Hepatocyte (in vitro differentiated cells): ENCODE measurements around the gene SHH. TPM values are rescaled to one million over a fixed set of nuclear protein-coding genes. Genes with fewer than 3 reads are reported as not detected.

Source experiments
- DNase-seq: peaks from one replicate; pipeline ENCODE4 v3.0.0-alpha.2; 2016; ENCODE audit warnings: low spot score
- H2AFZ ChIP-seq: fragments of 200-600 bp; sonication (generic); 2 replicates; pipeline ENCODE4 v1.6.0; 2016; ENCODE audit warnings: antibody characterized with exemption, mild to moderate bottlenecking
- H3K27ac ChIP-seq: fragments of 200-600 bp; sonication (generic); 2 replicates; pipeline ENCODE4 v1.5.1; 2016; ENCODE audit warnings: mild to moderate bottlenecking
- H3K27me3 ChIP-seq: fragments of 200-600 bp; sonication (generic); 2 replicates; pipeline ENCODE4 v1.6.1; 2016
- H3K36me3 ChIP-seq: fragments of 200-600 bp; sonication (generic); replicated peaks from 2 replicates; pipeline ENCODE4 v1.5.1; 2016; ENCODE audit warnings: low read depth; ENCODE audit not compliant: insufficient read depth
- H3K4me1 ChIP-seq: fragments of 200-600 bp; sonication (generic); 2 replicates; pipeline ENCODE4 v1.5.1; 2016; ENCODE audit warnings: mild to moderate bottlenecking, moderate library complexity; ENCODE audit not compliant: insufficient read depth
- H3K4me2 ChIP-seq: fragments of 200-600 bp; sonication (generic); 2 replicates; pipeline ENCODE4 v1.6.0; 2016
- H3K4me3 ChIP-seq: fragments of 200-600 bp; sonication (generic); 2 replicates; pipeline ENCODE4 v1.5.1; 2016; ENCODE audit warnings: mild to moderate bottlenecking
- H3K79me2 ChIP-seq: fragments of 200-600 bp; sonication (generic); 2 replicates; pipeline ENCODE4 v1.6.0; 2017; ENCODE audit warnings: mild to moderate bottlenecking
- H3K9me2 ChIP-seq: fragments of 200-600 bp; sonication (generic); replicated peaks from 2 replicates; pipeline ENCODE4 v1.6.0; 2017; ENCODE audit warnings: mild to moderate bottlenecking; ENCODE audit not compliant: insufficient read depth
- H3K9me3 ChIP-seq: fragments of 200-600 bp; sonication (generic); 2 replicates; pipeline ENCODE4 v1.5.1; 2016; ENCODE audit warnings: low read depth, mild to moderate bottlenecking
- H4K20me1 ChIP-seq: fragments of 200-600 bp; sonication (generic); 2 replicates; pipeline ENCODE4 v1.6.0; 2016; ENCODE audit warnings: mild to moderate bottlenecking; ENCODE audit not compliant: insufficient read depth, poor library complexity, severe bottlenecking
- EZH2 ChIP-seq: fragments of 200-600 bp; sonication (generic); IDR thresholded peaks from 2 replicates; pipeline ENCODE4 v1.6.1; 2016; ENCODE audit warnings: antibody characterized with exemption, mild to moderate bottlenecking, borderline replicate concordance
- EZH2phosphoT487 ChIP-seq: fragments of 200-600 bp; sonication (generic); IDR thresholded peaks from one replicate; pipeline ENCODE4 v1.6.1; 2018; ENCODE audit warnings: antibody characterized with exemption, mild to moderate bottlenecking, low read depth, moderate library complexity; ENCODE audit not compliant: unreplicated experiment, severe bottlenecking
- WGBS: methylation state at CpG from one replicate; pipeline ENCODE4 v1.1.6; 2016; ENCODE audit warnings: low lambda C conversion rate; ENCODE audit errors: missing lambda C conversion rate; 5-methylcytosine and 5-hydroxymethylcytosine counted together
- polyA plus RNA-seq: library from polyadenylated mRNA; unstranded; fragments of >200 nt; fragmentation: Nextera tagmentation; extraction: Ambion mirVana; gene quantifications from 2 replicates; pipeline ENCODE4 v1.2.1, GENCODE V29; 2016
- total RNA-seq: library from RNA; depleted of rRNA; stranded (reverse); fragments of >200 nt; gene quantifications from 2 replicates; pipeline ENCODE4 v1.2.3, GENCODE V29; 2014
- TF ChIP-seq, protein P1 (sequence below): fragments of 200-600 bp; sonication (generic); IDR thresholded peaks from 2 replicates; pipeline ENCODE4 v1.5.1; 2016; ENCODE audit warnings: antibody characterized with exemption, mild to moderate bottlenecking; ENCODE audit not compliant: poor library complexity

The SHH gene
- total and polyA plus RNA-seq, 2 experiments from 2014 or later, result 12.1 to 21.2 TPM

DNA sequence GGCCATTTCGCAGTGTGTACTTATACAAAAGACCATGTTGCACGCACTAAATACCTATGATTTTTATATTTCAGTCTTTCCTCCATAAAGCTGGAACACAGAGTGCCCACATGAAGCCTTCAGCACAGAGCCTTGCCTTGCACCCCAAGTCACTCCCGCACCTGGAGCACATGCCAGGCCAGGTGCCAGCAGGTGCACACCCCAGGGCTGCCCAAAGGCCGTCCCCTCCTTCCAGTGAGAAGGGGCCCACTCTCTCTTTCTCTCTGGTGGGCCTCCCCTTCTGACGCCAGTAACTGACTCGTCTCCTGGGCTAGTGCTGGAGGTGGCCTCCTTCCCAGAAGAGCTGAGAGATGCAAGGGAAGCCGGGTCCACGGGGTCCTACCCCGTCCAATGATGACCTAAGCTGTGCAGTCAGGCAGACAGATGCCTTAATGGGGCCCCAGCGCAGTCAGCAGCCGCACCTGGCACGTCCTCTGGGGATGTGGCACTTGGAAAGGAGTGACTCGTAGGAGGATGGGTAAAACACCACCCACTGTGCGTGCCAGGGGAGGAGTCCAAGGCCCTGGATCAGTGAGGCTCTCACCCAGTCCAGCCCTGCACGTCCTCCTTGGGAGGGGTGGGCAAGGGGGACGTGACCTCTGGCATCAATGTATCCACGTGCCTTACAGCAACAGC is 17.7 kb upstream of the SHH start:
- peaks cover 7% of the 10 kb centered on the region for H3K4me1 ChIP-seq
- DNase-seq, result no peak
- no peaks in the 10 kb centered on the region for H4K20me1 ChIP-seq
- no peak overlapping the region for H3K4me2 ChIP-seq
- H3K79me2 ChIP-seq, result no peaks in the 10 kb centered on the region
- H3K4me3 ChIP-seq, result no peak overlapping the region
- WGBS, result 91% methylated on average over 17 of the region's 17 CpGs
- no peaks in the 10 kb centered on the region for H3K9me3 ChIP-seq
- no peak overlapping the region for H3K27ac ChIP-seq
- H3K9me2 ChIP-seq, result no peaks in the 10 kb centered on the region
- H2AFZ ChIP-seq, result no peak overlapping the region
- H3K36me3 ChIP-seq, result no peaks in the 10 kb centered on the region
- H3K27me3 ChIP-seq, result no peaks in the 10 kb centered on the region
- TF ChIP-seq, protein P1, sequence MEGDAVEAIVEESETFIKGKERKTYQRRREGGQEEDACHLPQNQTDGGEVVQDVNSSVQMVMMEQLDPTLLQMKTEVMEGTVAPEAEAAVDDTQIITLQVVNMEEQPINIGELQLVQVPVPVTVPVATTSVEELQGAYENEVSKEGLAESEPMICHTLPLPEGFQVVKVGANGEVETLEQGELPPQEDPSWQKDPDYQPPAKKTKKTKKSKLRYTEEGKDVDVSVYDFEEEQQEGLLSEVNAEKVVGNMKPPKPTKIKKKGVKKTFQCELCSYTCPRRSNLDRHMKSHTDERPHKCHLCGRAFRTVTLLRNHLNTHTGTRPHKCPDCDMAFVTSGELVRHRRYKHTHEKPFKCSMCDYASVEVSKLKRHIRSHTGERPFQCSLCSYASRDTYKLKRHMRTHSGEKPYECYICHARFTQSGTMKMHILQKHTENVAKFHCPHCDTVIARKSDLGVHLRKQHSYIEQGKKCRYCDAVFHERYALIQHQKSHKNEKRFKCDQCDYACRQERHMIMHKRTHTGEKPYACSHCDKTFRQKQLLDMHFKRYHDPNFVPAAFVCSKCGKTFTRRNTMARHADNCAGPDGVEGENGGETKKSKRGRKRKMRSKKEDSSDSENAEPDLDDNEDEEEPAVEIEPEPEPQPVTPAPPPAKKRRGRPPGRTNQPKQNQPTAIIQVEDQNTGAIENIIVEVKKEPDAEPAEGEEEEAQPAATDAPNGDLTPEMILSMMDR, result no peak
- TF ChIP-seq EZH2 (no peak), EZH2phosphoT487 (no peak)

DNA sequence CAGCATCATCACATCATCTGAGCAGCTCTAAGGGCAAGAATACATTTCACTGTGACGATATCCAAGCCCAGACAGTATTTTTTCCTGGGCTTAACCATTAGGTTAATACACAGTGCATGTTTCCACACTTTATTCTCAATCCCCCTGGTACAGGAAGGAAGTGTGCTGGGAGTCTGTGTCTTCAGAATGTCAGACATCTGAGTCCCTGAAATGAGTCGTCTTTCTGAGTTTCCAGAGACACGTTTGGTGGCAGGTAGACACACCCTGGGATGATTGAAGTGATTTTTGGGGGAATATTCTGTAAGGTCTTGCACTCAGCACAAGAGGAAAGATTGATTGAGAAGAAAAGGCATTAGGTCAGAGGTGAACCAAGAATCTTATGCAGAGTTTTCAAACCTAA is 13.1 kb upstream of the SHH start:
- no peak overlapping the region for H3K4me2 ChIP-seq
- no peaks in the 10 kb centered on the region for H3K4me1 ChIP-seq
- H3K36me3 ChIP-seq, result no peaks in the 10 kb centered on the region
- TF ChIP-seq EZH2phosphoT487, result no peak
- TF ChIP-seq, protein P1, result no peak
- TF ChIP-seq EZH2, result no peak
- no peaks in the 10 kb centered on the region for H3K79me2 ChIP-seq
- no peaks in the 10 kb centered on the region for H3K9me2 ChIP-seq
- no peak overlapping the region for H3K27ac ChIP-seq
- no peak overlapping the region for H2AFZ ChIP-seq
- H4K20me1 ChIP-seq, result no peaks in the 10 kb centered on the region
- DNase-seq, result no peak
- H3K4me3 ChIP-seq, result no peak overlapping the region
- H3K9me3 ChIP-seq, result no peaks in the 10 kb centered on the region
- WGBS, result 76% methylated on average over 3 of the region's 3 CpGs
- no peaks in the 10 kb centered on the region for H3K27me3 ChIP-seq

DNA sequence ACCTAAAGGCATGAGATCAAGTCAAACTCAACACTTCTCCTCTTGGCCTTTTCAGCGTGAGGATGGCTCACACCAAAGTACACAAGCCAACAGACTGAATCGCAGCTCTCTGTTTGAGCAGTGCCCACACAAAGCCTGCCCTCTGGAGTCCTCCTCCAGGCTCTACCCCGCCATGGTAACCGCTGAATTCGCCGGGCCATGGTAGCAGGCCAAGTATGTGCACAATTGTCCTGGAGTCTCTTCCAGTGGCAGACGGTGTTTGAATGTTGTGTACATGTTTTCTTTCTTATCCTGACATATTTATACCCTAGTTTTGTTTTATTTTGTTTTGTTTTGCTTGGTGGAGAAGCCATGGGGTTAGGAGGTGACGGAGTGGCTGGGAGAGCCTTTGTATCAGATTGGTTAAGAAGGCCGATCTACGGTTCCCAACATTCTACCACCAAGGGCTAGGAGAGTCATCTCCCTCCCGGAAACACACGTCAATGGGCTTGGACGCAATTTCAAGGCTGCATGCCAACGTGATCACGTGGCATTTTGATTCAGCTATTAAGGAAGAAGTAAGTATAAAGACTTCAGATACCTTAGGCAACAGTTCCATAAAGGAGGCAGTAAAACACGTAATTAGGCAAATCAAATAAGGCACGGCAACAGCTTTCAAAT is 12.1 kb upstream of the SHH start:
- no peaks in the 10 kb centered on the region for H4K20me1 ChIP-seq
- no peak overlapping the region for H3K27ac ChIP-seq
- H3K27me3 ChIP-seq, result no peaks in the 10 kb centered on the region
- no peak overlapping the region for H2AFZ ChIP-seq
- TF ChIP-seq EZH2 (no peak), EZH2phosphoT487 (no peak)
- TF ChIP-seq, protein P1, result no peak
- no peak overlapping the region for H3K4me2 ChIP-seq
- DNase-seq, result no peak
- no peaks in the 10 kb centered on the region for H3K4me1 ChIP-seq
- no peak overlapping the region for H3K4me3 ChIP-seq
- no peaks in the 10 kb centered on the region for H3K9me3 ChIP-seq
- H3K9me2 ChIP-seq, result no peaks in the 10 kb centered on the region
- no peaks in the 10 kb centered on the region for H3K79me2 ChIP-seq
- no peaks in the 10 kb centered on the region for H3K36me3 ChIP-seq
- 92% methylated on average over 17 of the region's 17 CpGs for WGBS
